Right renal cortex interstitium (tissue), 3 donors: Measurements from ENCODE around the gene CBARP. TPM values are rescaled to one million over a fixed set of nuclear protein-coding genes. Genes with fewer than 3 reads are reported as not detected.

Source experiments
- DNase-seq, 3 donors: peaks; one replicate each; pipeline ENCODE4 v3.0.0-alpha.2; 2013; ENCODE audit warnings: low read depth in 3 of 3, low spot score in 2 of 3
- polyA plus RNA-seq, 3 donors: library from polyadenylated mRNA; unstranded; fragments of 120-200 nt; gene quantifications; one replicate each; pipeline ENCODE4 v1.2.1, GENCODE V29; 2013; ENCODE audit not compliant: insufficient read length in 3 of 3

Gene CBARP
- polyA plus RNA-seq, 3 donors: 0.78 to 1.8 (median 0.90) TPM

DNA sequence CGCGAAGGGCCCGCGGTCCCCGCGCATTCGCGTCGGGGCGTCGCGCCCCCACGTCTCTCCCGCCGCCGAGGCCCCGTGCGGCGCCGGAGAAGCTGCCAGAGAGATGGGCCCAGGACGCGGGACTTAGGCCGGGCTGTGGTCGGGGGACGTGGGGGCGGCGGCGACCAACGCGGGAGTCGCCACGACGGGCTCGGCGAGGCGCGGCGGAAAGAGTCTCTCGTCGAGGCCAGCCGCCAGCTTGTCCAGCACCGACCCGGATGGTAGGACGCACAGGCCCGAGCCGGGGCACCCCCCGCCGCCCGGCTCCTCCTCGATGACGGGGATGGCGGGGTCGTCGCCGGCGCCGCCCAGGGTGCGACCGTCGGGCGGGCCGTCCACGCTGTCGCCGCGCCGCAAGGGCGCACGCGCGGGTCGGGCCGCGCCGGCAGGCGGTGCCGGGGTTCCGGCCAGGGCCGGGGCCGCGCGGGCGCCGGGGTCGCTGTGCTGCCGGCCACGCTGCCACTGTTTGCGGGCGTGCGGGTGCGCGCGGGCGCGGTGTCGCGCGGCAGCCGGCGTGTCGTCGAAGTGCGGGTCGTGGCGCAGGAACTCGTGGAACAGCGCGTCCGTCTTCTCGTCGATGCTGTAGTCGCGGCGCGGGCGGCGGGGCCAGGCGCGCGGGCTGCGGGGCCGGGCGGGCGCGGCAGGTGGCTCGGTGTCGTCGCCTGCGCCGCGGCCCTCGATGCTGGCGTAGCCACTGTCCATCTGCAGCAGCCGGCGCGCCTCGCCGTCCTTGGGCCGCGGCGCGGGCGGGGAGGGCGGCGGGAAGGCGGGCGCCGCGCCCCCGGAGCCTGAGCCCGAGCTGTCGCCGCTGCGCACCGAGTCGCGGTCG lies 8.5 kb downstream of the CBARP start:
- no peak for DNase-seq

DNA sequence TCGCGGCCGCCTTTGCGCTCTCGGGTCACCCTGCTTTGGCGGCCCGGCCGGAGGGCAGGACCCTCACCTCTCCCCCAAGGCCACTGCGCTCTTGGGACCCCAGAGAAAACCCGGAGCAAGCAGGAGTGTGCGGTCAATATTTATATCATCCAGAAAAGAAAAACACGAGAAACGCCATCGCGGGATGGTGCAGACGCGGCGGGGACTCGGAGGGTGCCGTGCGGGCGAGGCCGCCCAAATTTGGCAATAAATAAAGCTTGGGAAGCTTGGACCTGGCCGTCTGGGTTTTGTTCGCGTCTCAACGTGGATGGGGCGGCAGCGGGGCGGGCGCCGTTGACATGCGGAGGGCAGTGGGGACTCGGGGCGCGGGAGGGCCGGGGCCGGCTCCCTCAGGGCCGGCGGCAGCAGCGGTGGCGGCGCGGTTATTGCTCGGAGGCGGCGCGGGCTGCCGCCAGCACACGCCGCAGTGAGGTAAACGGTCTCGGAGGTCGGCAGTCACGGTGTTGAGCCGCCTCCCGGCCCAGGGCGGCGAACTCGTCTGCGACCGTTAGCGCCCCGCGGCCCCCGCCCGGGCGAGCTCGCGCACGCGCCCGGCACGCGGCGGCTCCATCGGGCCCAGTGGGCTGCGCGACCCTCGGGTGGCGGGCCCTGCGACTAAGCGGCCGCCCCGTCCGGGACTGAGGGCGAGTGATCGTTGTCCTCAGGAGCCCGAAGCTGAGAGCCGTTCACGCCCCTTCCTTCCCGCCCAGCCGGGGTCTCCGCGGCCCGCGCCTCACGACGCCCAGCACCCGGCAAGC lies 9.4 kb downstream of the CBARP start:
- no peak for DNase-seq

DNA sequence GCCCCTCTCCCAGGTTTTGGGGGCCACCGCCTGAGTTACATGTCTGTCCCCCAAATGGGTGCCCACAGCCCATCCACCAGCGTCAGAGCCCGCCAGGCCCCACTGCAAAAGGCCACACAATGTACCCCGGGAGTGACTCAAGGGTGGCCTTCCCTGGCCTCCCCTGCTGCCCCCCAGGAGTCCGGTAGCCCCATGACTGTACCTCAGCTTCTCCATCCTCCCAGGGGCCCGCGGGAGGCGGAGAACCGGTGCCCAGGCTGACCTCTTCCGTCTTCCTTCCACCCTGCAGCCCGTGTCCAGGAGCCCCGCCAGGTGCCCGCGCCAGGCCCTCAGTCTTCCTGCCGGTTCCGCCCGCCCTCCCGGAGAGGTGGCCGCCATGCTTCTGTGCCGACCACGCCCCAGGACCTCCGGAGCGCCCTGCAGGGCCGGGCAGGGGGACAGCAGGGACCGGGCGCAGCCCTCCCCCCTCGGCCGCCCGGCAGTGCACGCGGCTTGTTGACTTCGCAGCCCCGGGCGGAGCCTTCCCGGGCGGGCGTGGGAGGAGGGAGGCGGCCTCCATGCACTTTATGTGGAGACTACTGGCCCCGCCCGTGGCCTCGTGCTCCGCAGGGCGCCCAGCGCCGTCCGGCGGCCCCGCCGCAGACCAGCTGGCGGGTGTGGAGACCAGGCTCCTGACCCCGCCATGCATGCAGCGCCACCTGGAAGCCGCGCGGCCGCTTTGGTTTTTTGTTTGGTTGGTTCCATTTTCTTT lies 10.3 kb downstream of the CBARP start:
- DNase-seq: no peak

DNA sequence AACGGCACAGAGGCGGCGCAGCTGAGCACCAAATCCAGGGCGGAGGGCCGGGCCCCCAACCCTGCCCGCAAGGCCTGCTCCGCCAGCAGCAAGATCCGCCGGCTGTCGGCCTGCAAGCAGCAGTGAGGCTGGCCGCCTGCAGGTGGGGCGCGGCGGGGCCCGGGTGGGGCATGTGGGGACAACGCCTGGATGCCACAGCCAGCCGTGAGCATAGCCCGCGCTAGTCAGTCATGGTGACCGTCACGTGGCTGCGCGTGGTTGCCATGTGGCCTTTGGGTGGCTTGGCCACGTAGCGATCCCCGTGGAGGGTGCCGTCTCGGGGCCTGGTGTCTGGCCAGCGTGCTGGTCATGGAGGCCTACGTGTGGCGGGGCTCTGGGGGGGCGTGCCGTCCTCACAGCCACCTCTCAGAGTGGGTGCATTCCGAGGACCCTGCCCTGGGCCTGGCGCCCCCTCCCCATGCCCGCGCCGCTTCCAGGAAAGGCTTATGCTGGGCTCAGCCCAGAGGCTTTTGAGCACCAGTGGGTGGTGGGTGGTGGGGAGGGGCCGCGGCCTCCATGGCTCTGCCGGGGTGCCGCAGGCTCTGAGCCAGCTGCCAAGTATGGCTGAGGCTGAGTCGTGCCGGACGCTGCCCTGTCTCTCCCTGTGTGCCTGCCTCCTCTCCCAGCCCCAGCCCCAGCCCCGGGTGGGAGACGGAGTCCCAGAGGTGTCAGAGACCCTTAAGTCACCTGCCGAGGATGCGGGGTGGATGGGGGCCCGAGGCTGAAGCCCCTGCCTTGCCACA lies 11.1 kb downstream of the CBARP start:
- no peak for DNase-seq

DNA sequence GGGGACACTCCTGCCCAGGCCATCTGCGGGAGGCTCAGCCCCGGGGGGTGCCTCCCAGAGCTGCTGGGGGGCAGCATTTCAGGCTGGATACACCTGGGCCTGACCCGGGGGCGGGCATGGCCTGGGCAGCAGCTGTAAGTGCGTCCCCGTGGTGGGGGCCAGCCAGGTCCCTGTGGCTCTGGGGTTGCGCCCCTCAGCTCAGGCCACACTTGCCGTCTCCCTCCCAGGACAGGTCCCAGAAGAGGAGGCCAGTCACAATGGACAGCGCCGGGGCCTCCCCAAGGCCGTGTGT lies 11.6 kb downstream of the CBARP start:
- DNase-seq: no peak

DNA sequence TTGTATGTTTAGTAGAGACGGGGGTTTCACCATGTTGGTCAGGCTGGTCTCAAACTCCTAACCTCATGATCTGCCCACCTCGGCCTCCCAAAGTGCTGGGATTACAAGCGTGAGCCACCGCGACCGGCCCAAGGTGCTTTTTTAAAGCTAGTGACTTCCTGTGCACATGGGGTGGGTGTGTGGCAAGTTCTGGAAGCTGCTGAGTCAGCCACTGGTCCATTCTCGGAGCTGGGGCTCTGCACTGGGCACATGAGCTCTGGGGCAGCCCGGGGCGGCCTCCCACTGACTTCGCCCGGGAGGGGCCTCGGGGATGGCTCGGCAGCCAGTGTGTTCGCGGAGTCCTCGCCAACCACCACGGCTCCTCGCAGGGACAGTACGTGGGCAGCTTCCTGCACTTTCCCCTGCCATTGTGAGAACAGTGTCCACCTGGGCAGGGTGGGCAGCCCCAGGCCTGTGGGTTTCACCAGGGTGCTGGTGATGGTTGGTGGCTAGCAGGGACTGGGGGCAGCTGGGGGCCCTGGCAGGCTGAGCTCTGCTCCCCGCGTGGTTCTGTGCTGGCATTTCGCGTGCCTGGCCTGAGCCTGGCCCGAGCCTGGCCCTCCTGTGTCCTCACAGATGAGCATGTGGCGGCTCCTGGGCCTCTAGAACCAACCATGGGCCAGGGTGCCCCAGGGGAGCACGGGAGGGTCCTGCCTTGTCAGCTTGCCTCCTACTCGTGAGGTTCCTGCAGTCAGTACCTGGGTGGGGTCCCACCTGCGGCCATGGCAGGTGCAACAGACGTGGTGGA lies 12.2 kb downstream of the CBARP start:
- DNase-seq: no peak

DNA sequence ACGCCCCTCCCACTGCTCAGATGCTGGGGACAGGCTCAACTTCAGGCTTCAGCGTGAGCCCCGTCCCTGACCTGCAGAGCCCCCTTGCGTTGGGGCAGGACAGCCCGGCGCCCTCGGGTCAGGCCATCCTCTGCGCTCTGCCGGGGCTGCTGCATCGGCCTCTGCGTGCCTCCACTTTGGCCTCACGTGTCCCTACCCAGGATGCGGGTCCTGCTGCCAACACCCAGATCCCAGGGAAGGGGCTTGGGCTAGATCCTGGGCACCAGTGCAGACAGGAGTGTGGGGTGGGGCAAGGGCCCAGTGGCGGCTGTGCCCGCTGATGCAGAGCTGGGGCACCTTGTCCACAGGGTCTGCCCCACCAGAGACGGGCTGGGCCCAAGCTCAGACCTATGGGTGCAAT lies 13.0 kb downstream of the CBARP start:
- DNase-seq: no peak

DNA sequence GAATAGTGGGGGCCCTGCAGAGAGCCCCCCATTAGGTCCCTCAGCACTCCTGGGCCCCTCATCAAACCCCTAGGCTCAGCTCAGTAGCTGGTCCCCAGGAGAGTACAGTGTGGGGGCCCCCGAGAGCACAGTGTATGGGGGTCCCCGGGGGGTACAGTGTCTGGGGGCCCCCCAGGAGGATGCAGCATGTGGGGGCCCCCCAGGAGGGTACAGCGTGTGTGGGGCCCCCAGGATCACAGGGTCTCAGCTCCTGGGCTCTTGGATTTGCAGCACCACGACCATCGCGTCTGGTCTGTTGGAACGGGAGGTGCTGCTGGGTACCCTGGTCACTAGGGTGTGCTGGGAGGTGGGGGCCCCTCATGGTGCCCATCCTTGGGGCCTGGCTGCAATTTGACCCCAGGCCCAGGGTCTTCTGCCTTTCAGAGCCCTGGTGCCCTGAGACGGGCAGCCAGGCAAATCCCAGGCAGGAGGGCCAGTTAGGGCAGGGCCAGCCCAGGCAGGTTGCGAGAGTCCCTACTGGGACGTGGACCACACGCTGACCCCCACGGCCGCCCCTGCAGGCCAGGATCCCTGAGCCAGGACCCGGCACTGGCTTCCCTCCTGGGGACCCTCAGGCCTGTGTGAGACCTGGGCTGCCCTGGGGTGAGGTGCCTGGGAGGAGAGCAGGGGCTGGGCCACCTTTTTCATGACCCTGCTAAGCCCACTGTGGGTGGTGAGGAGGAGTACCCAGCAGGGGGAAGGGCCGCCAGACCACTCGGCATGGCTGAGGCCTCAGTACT lies 13.6 kb downstream of the CBARP start:
- no peak for DNase-seq

DNA sequence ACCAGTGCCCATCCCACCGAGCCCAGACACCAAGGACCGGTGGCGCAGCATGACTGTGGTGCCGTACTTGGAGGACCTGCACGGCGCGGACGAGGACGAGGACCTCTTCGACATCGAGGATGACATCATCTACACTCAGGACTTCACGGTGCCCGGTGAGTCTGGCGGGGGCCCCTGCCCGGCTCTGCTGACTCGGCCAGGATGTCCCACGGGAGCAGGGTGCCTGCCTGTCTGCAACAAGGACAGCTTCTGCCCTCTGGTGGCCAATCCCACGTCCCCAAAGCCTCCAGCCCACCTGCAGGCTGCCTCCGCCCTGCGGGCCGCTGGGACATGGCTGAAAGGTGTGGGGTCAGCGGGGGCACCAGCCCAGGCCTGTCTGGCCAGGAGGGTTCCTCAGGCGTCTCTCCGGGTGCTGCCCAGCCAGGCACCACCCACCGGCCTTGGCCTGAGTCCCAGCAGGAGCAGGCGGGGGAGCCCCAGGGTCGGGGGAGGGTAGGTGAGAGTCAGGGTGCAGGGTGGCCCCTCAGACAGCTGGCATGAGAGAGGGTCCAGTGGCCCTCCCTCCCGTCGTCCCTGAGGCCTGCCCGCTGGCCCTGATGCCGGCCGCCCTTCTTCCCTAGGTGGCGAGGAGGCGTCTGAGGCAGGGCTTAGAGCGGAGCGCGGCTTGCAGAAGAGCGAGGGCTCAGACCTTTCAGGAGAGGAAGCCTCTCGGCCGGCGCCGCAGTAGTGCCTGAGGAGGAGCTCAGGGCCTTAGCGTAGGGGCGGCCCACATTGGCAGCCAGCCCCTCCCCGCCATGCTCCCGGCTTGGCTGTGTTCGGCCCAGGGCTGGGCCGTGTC lies 14.6 kb downstream of the CBARP start:
- DNase-seq: no peak

DNA sequence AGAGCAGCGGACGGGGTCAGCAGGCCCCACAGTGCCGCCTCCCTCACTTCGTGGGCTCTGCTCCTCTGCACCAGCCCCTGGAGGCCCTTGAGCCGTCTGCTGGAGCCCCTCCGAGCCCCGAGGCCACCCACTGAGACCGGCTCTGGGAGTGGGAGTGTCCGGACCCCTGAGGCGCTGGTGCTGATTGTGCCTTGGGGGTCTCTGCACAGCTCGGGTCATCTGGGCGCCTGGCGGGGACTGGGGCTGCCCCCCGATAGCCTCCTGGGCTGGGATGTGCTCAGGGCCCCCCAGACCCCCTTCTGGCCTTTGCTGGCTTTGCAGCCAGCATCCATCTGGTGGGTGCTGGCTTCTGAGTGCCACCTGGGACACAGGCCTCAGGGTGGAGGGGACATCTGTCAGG lies 15.4 kb downstream of the CBARP start:
- no peak for DNase-seq

DNA sequence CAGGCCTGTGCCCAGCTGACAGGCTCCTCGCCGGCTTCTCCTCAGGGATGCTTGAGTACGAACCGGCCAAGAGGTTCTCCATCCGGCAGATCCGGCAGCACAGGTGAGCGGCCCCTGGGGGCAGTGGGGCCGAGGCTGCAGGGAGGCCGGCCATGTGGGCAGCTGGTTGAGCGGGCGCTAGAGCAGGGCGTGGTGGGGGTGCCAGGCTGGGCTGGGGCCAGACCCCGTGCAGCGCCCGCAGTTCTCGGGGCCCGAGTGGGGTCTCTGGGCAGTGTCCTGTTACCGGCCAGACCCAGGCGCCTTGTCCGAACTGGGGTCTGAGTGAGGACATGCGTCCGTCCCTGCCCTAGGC lies 15.9 kb downstream of the CBARP start:
- DNase-seq: no peak

DNA sequence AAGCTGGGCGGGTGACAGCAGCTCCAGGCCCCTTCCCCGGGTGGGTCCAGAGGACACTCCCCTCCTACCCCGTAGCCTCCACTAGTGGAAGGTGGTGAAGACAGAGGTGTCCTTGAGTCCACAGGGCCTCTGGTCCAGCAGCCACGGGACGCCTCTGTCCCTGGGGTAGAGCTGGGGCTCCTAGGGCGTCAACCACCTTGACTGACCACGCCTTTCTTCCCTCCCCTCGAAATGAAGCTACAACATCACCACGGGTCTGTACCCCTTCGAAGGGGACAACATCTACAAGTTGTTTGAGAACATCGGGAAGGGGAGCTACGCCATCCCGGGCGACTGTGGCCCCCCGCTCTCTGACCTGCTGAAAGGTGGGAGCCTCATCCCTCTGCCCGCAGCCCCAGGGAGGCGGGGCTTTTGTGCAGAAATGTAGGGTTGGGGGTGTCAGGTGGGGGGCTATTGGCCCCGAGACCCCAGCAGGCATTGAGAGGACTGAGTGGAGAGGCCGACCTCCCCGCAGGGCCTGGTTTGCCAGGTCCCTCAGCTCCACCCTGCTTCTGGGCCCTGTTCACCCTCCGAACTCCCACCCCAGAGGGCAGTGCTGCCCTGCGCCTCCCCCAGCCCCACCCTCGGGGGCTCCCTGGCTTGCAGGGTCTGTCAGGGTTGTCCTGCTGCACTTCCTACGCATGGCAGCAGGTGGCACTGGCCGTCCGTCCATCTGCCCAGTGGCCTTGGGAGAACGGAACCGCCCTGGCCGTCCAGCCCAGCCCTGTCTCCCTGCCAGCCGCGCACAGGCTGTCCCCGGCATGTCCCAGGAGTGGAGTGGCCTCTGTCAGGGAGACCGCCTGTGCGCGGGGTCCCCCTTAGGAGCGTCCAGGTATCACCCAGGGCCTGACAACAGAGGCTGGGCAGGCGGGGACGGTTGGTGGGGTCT lies 16.6 kb downstream of the CBARP start:
- DNase-seq: no peak

DNA sequence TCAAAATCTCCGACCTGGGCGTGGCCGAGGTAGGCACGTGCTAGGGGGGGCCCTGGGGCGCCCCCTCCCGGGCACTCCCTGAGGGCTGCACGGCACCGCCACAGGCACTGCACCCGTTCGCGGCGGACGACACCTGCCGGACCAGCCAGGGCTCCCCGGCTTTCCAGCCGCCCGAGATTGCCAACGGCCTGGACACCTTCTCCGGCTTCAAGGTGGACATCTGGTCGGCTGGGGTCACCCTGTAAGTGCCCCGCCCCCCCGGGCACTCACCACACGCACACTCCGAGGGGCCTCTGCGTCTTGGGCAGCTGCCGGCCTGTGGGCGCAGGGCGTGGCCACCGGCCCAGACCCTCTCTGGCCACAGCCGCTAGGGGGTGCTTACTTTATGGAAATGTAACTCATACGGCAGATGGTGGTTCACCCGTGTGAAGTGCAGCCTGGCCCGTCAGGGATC lies 17.3 kb downstream of the CBARP start:
- no peak for DNase-seq

DNA sequence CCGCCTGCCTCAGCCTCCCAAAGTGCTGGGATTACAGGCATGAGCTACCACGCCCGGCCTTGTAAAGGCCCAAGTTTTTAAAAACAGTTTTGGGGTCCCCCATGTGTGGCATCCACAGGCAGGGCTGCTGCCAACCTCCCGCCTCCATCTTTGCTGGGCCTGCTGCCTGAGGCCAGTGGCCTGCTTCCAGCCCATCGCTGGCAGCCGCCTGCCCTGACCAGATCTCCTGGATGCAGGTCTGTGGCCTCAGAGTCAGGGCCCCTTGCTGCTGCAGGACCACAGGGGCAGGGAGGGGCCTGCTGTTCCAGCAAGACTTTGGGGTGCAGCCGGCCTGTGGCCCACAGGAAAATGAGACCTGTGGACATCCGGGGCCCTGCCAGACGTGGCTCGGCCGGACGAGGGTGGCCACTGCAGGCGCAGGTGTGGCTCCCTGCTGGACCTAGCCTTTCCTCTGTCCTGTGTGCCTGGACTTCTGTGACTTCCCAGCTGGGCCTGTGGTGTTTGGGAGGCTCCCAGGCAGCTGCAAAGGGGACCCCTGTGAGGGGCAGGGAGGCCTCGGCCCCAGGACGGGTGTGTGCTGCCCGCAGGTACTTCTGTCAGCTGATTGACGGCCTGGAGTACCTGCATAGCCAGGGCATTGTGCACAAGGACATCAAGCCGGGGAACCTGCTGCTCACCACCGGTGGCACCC lies 17.9 kb downstream of the CBARP start:
- DNase-seq: no peak

DNA sequence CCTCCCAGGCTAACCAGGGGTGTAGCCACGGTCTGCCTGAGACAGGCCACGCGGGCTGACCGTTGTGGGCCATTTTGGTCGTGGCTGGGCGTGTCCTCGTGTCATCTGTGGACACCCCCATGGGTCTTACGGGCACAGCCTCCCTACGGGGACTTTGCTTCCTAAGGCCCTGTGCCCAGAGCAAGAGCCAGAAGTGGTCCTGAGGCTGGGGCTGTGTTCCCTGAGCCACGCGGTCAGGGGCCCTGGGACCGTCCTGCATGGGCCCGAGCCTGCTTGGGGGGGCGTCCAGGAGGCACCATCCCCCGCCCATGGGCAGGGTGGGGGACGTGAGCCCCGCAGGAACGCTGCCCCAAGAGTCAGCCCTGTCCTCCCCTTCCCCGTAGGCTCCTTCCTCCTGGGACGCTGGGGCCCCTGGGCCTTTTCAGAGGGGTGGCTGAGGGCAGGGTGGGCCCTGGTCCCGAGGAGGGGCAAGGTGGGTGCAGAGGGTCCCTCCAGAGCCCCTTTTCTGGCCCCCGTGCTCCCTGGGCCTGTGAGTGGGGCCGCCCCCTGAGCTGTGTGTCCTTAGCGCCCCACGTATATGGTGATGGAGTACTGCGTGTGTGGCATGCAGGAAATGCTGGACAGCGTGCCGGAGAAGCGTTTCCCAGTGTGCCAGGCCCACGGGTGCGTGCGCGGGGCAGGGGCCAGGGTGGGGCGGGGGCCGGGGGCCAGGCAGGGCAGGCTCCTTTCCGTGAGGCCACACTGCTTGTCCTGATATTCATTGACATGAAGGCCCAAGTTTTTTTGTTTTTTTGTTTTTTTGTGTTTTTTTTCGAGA lies 18.8 kb downstream of the CBARP start:
- DNase-seq: no peak

DNA sequence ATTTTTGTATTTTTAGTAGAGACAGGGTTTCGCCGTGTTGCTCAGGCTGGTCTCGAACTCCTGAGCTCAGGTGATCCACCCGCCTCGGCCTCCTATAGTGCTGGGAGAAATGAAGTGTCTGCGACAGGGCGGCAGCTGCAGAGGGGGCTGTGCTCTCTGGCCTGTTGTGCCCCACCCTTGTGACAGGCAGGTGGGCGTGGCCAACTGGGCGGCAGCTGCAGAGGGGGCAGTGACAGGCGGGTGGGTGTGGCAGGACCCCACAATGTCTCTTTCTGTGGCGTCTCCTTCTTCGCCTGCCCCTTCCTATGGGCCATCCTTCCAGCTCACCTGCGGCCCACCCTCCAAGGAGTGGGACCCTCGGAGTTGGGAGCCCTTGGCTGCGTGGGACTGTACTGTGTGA lies 20.4 kb downstream of the CBARP start:
- DNase-seq: no peak
